Spleen (tissue), 11 donors: ENCODE measurements around the gene SOX6. TPM values are rescaled to one million over a fixed set of nuclear protein-coding genes. Genes with fewer than 3 reads are reported as not detected.

ENCODE experiments used
- DNase-seq: peaks from one replicate; pipeline ENCODE4 v3.0.0-alpha.2; 2020
- H3K27ac ChIP-seq, 8 donors: fragments of 200-600 bp; sonication (generic) in 7 of 8; 1 replicate in 4 of 8; 2 replicates in 4 of 8; pipeline versions ENCODE4 v1.5.0 to v1.8.0; 2016 to 2021; ENCODE audit warnings: inconsistent platforms in 4 of 8, mild to moderate bottlenecking in 4 of 8, moderate library complexity in 1 of 8
- H3K27me3 ChIP-seq, 7 donors: fragments of 200-600 bp; sonication (generic) in 6 of 7; replicated peaks in 1 of 7; 1 replicate in 4 of 7; 2 replicates in 3 of 7; pipeline versions ENCODE4 v1.5.0 to v1.8.0; 2016 to 2021; ENCODE audit warnings: inconsistent platforms in 3 of 7, mild to moderate bottlenecking in 1 of 7
- H3K36me3 ChIP-seq, 6 donors: fragments of 200-600 bp; sonication (generic) in 5 of 6; 1 replicate in 4 of 6; 2 replicates in 2 of 6; pipeline versions ENCODE4 v1.5.0 to v1.8.0; 2016 to 2021; ENCODE audit warnings: inconsistent platforms in 2 of 6
- H3K4me1 ChIP-seq, 6 donors: fragments of 200-600 bp; sonication (generic) in 5 of 6; 1 replicate in 3 of 6; 2 replicates in 3 of 6; pipeline versions ENCODE4 v1.5.0 to v1.8.0; 2016 to 2021; ENCODE audit warnings: inconsistent platforms in 3 of 6
- H3K4me3 ChIP-seq, 8 donors: fragments of 200-600 bp; sonication (generic) in 7 of 8; 1 replicate in 4 of 8; 2 replicates in 4 of 8; pipeline versions ENCODE4 v1.5.0 to v1.8.0; 2016 to 2021; ENCODE audit warnings: inconsistent platforms in 4 of 8, mild to moderate bottlenecking in 4 of 8, moderate library complexity in 2 of 8
- H3K9me3 ChIP-seq, 8 donors: fragments of 200-600 bp; sonication (generic) in 7 of 8; 1 replicate in 4 of 8; 2 replicates in 4 of 8; pipeline versions ENCODE4 v1.5.0 to v1.8.0; 2016 to 2021; ENCODE audit warnings: inconsistent platforms in 4 of 8
- POLR2A ChIP-seq, 3 donors: fragments of 450-650 bp; IDR thresholded peaks; one replicate each; pipeline ENCODE4 v1.5.1; 2017; ENCODE audit warnings: antibody characterized with exemption in 3 of 3, mild to moderate bottlenecking in 1 of 3
- POLR2AphosphoS5 ChIP-seq, 3 donors: sonication (generic); formaldehyde crosslinking; IDR thresholded peaks; one replicate each; pipeline ENCODE4 v1.5.1; 2017; ENCODE audit warnings: antibody characterized with exemption in 3 of 3
- WGBS, 5 donors: extraction: QIAGEN DNeasy Blood & Tissue Kit in 3 of 5; methylation state at CpG; one replicate each; pipeline versions ENCODE4 v1.1.5 to v1.1.7; 2013 to 2018; 5-methylcytosine and 5-hydroxymethylcytosine counted together
- intact Hi-C: fragments of 100-400 bp; cut with DNase I; formaldehyde crosslinking; loops from one replicate; pipeline ENCODE4 v1.15.0; 2023; ENCODE audit warnings: low total_unique reads
- polyA plus RNA-seq, 3 donors: library from polyadenylated mRNA; stranded (reverse); fragments of 200-250 nt; gene quantifications; one replicate each; pipeline ENCODE4 v1.2.1, GENCODE V29; 2013
- total RNA-seq, 7 donors: library from RNA; depleted of rRNA in 3 of 7; stranded (reverse); fragments of >200 nt in 3 of 7; fragmentation: NEBNext Ultra II Directional in 4 of 7; extraction: Animal tissue kit (Norgen Biotek cat#: 25700) in 4 of 7; gene quantifications; one replicate each; pipeline versions ENCODE4 v1.1.0 to v1.2.1, GENCODE V29; 2016 to 2021
- TF ChIP-seq, protein P1 (sequence below), 11 experiments: fragments of 200-600 bp in 7 of 11; fragments of 450-650 bp in 4 of 11; sonication (generic) in 4 of 11; IDR thresholded peaks in 8 of 11; conservative IDR thresholded peaks in 3 of 11; 1 replicate in 7 of 11; 2 replicates in 4 of 11; pipeline versions ENCODE4 v1.4.0 to v1.8.0; 2016 to 2021; ENCODE audit warnings: antibody characterized with exemption in 11 of 11, inconsistent platforms in 4 of 11, mild to moderate bottlenecking in 1 of 11
- donor health status: healthy with polysubstance abuse.
- donor health status: DM: no; HTN: no; CAD: no; lungs with moderate emphysema.
- donor health status: DM: no; HTN: no; CAD: no.
- donor health status: Bipolar disorder and iron deficiency.
- donor health status: healthy.
- donor health status: DM: no; HTN: no; CAD: no.
- donor health status: DM: yes; HTN: yes; CAD: no.

SOX6 gene
- total and polyA plus RNA-seq, 10 donors: 0.11 to 12.4 (median 3.7) TPM

DNA sequence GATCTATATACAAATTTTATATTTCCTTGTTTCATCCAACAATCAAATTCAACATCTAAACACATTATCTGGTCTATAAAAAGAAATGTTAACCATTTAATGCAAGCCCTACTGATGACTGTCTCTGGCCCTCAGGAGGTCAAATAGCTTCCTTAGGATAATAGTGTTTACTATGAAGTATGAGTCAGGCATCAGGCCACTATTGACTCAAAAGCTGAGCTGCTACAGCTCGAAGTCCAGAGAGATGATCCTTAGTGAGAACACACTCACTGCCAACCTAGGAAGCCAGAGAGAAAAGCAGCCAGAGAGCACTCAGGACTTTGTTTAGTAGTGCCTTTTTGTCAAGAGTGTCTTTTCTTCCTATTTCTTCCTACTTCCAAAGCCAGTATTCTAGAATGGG is 171.8 kb downstream of the SOX6 start:
- Histone ChIP-seq H3K4me1 (no peaks in the 10 kb centered on the region), H3K36me3 (no peaks in the 10 kb centered on the region), H3K27me3 (no peaks in the 10 kb centered on the region), H3K9me3 (no peaks in the 10 kb centered on the region), H3K4me3 (no peak overlapping the region), H3K27ac (no peak overlapping the region)
- TF ChIP-seq POLR2AphosphoS5 (IDR thresholded peaks at IDR 0.05): no peak
- no peak for TF ChIP-seq POLR2A (IDR thresholded peaks at IDR 0.05)
- TF ChIP-seq, protein P1, sequence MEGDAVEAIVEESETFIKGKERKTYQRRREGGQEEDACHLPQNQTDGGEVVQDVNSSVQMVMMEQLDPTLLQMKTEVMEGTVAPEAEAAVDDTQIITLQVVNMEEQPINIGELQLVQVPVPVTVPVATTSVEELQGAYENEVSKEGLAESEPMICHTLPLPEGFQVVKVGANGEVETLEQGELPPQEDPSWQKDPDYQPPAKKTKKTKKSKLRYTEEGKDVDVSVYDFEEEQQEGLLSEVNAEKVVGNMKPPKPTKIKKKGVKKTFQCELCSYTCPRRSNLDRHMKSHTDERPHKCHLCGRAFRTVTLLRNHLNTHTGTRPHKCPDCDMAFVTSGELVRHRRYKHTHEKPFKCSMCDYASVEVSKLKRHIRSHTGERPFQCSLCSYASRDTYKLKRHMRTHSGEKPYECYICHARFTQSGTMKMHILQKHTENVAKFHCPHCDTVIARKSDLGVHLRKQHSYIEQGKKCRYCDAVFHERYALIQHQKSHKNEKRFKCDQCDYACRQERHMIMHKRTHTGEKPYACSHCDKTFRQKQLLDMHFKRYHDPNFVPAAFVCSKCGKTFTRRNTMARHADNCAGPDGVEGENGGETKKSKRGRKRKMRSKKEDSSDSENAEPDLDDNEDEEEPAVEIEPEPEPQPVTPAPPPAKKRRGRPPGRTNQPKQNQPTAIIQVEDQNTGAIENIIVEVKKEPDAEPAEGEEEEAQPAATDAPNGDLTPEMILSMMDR (IDR thresholded peaks at IDR 0.05 in 8 of 11, conservative IDR thresholded peaks at IDR 0.05 in 3 of 11): no peak
- intact Hi-C loops: no loop called here
- WGBS, 5 donors: 33 to 63% (median 50%) methylated on average over 1 of the region's 1 CpG
- DNase-seq: no peak

DNA sequence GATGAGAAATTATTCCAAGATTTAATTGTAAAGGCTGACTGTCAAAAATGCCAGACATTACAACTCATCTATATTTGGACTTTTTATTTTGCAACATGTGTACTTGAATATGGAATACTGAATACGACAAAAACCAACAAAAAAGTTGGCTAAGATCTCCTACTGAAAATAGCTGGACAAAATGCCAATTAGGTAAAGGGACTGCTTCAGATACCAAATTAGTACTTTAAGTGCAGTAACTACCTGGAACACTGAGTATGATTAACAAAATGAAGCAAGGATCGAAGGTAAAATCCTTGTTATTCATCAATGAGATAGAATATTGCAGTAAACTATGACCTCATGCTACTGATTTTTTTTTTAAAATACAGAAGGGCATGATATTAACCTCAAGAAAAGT is 173.8 kb downstream of the SOX6 start:
- DNase-seq: no peak
- Histone ChIP-seq H3K36me3 (no peaks in the 10 kb centered on the region), H3K9me3 (no peaks in the 10 kb centered on the region), H3K4me1 (no peaks in the 10 kb centered on the region), H3K27me3 (no peaks in the 10 kb centered on the region), H3K27ac (no peak overlapping the region), H3K4me3 (no peak overlapping the region)
- intact Hi-C loops: no loop called here
- TF ChIP-seq POLR2A (IDR thresholded peaks at IDR 0.05) (no peak), POLR2AphosphoS5 (IDR thresholded peaks at IDR 0.05) (no peak)
- TF ChIP-seq, protein P1 (IDR thresholded peaks at IDR 0.05 in 8 of 11, conservative IDR thresholded peaks at IDR 0.05 in 3 of 11): no peak
- 88 to 95% (median 94%) methylated on average over 2 of the region's 2 CpGs for WGBS, 5 donors

DNA sequence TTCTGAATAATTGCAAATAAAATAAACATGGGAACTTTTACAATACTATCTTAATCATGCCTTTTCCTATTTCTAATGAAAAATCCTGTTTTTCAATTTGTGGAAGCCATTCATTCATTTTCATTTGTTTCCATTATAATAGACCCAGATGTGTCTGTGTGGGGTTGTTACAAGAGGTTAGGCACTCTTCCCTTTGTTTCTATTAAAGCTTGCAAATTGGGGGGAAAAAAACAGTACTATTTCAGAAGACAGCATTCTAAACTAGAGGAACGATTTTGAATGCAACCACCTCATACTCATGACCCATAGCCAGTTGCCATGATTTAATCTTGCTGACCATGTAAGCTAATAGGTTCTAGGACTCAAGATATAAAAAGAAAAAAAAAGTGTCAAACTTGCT is 175.5 kb downstream of the SOX6 start:
- 64 to 81% (median 71%) methylated on average over 1 of the region's 1 CpG for WGBS, 5 donors
- H3K27ac ChIP-seq: no peak overlapping the region
- no peaks in the 10 kb centered on the region for H3K27me3 ChIP-seq
- intact Hi-C loops: no loop called here
- no peak for TF ChIP-seq POLR2A (IDR thresholded peaks at IDR 0.05)
- TF ChIP-seq POLR2AphosphoS5 (IDR thresholded peaks at IDR 0.05): no peak
- TF ChIP-seq, protein P1 (IDR thresholded peaks at IDR 0.05 in 8 of 11, conservative IDR thresholded peaks at IDR 0.05 in 3 of 11): no peak
- no peaks in the 10 kb centered on the region for H3K36me3 ChIP-seq
- H3K4me3 ChIP-seq: no peak overlapping the region
- no peak for DNase-seq
- H3K9me3 ChIP-seq: no peaks in the 10 kb centered on the region
- H3K4me1 ChIP-seq: no peaks in the 10 kb centered on the region

DNA sequence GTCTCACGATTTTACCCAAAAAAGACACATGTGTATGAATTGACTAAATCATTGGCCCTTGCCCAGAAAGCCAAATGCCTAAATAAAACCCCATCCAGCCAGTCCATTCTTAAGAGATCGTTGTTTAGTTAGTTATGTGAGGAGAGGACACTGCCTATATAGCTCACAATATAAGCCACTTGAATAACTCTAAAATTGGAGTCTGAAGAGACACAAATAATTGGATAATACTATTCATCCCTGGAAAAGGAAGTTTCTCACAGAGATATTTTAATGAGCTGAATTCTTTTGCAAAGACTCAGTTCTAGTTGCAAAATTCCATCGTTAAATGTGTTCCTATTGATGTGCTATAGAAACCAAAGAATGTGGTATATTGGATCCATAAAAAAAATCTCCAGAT is 176.7 kb downstream of the SOX6 start:
- no peak overlapping the region for H3K27ac ChIP-seq
- intact Hi-C loops: no loop called here
- H3K36me3 ChIP-seq: no peaks in the 10 kb centered on the region
- H3K9me3 ChIP-seq: no peaks in the 10 kb centered on the region
- TF ChIP-seq POLR2A (IDR thresholded peaks at IDR 0.05) (no peak), POLR2AphosphoS5 (IDR thresholded peaks at IDR 0.05) (no peak)
- TF ChIP-seq, protein P1 (IDR thresholded peaks at IDR 0.05 in 8 of 11, conservative IDR thresholded peaks at IDR 0.05 in 3 of 11): no peak
- H3K27me3 ChIP-seq: no peaks in the 10 kb centered on the region
- H3K4me1 ChIP-seq: no peaks in the 10 kb centered on the region
- DNase-seq: no peak
- H3K4me3 ChIP-seq: no peak overlapping the region
- WGBS, 5 donors: 64 to 77% (median 71%) methylated on average over 3 of the region's 3 CpGs
